HepG2 (cell line): ENCODE results near the gene MYOF. TPM values are rescaled to one million over a fixed set of nuclear protein-coding genes. Genes with fewer than 3 reads are reported as not detected.
A peak's percentile ranks its signal among the peaks of the same experiment; 100 is the strongest.

Source experiments
- CHD2 ChIP-seq: IDR thresholded peaks from 2 replicates; pipeline ENCODE4 v1.6.1; 2011; ENCODE audit warnings: low read depth, low read length, improper control_type of control experiment
- KLF13 ChIP-seq: sonication (generic); formaldehyde crosslinking; IDR thresholded peaks from 2 replicates; pipeline ENCODE4 v1.4.0; 2020; ENCODE audit warnings: mild to moderate bottlenecking, missing genetic modification reagents
- MIXL1 ChIP-seq: IDR thresholded peaks from 2 replicates; pipeline ENCODE4 v1.6.1; 2016
- PTBP1 ChIP-seq: fragments of 200-400 bp; formaldehyde crosslinking; IDR thresholded peaks from 2 replicates; pipeline ENCODE4 v1.6.1; 2018; ENCODE audit warnings: low read length, low read depth; ENCODE audit not compliant: poor library complexity, severe bottlenecking
- SOX5 ChIP-seq: IDR thresholded peaks from 2 replicates; pipeline ENCODE4 v1.6.1; 2016; ENCODE audit warnings: borderline replicate concordance
- ZFP82 ChIP-seq: sonication (generic); formaldehyde crosslinking; IDR thresholded peaks from 2 replicates; pipeline ENCODE4 v1.5.1; 2020; ENCODE audit warnings: mild to moderate bottlenecking, missing genetic modification reagents, borderline replicate concordance
- ZMYM3 ChIP-seq: sonication (generic); formaldehyde crosslinking; IDR thresholded peaks from 2 replicates; pipeline ENCODE4 v1.5.1; 2020; ENCODE audit warnings: mild to moderate bottlenecking, missing genetic modification reagents
- ZNF629 ChIP-seq: sonication (generic); formaldehyde crosslinking; conservative IDR thresholded peaks from 2 replicates; pipeline ENCODE4 v1.5.0; 2020; ENCODE audit warnings: missing genetic modification reagents
- polyA plus RNA-seq, 8 experiments: library from polyadenylated mRNA; depleted of rRNA in 3 of 8; stranded (reverse) in 7 of 8; unstranded in 1 of 8; fragments of >200 nt; fragmentation: Illumina TruSeq in 4 of 8; extraction: Trizol in 4 of 8; gene quantifications; 2 replicates each; pipeline versions ENCODE4 v1.2.1 to v1.2.3, GENCODE V29; 2011 to 2016; ENCODE audit warnings: low read depth in 4 of 8, missing spikeins in 1 of 8, mixed read lengths in 1 of 8; ENCODE audit not compliant: insufficient read depth in 1 of 8
- total RNA-seq, 5 experiments: library from RNA; depleted of rRNA; stranded (reverse); fragments of >200 nt; fragmentation: Illumina TruSeq; extraction: Trizol; gene quantifications; 2 replicates each; pipeline ENCODE4 v1.2.3, GENCODE V29; 2016; ENCODE audit warnings: low read depth in 1 of 5
- TF ChIP-seq, protein P1 (sequence below): sonication (generic); formaldehyde crosslinking; IDR thresholded peaks from 2 replicates; pipeline ENCODE4 v1.4.0; 2020; ENCODE audit warnings: missing genetic modification reagents, mild to moderate bottlenecking, borderline replicate concordance
- TF ChIP-seq, protein P2 (sequence below): sonication (generic); formaldehyde crosslinking; IDR thresholded peaks from 2 replicates; pipeline ENCODE4 v1.5.0; 2020; ENCODE audit warnings: missing genetic modification reagents
- TF ChIP-seq, protein P3 (sequence below): sonication (generic); formaldehyde crosslinking; IDR thresholded peaks from 2 replicates; pipeline ENCODE4 v1.4.0; 2020; ENCODE audit warnings: mild to moderate bottlenecking, missing genetic modification reagents
- TF ChIP-seq, protein P4 (sequence below): sonication (generic); formaldehyde crosslinking; IDR thresholded peaks from 2 replicates; pipeline ENCODE4 v1.8.1; 2023; ENCODE audit warnings: mild to moderate bottlenecking, moderate library complexity, missing genetic modification reagents

MYOF gene
- total and polyA plus RNA-seq, 2 of the 13 experiments (the other 11 are each of a cell fraction or from before 2014, with no cell fraction given), result 0.18 to 0.42 TPM

DNA sequence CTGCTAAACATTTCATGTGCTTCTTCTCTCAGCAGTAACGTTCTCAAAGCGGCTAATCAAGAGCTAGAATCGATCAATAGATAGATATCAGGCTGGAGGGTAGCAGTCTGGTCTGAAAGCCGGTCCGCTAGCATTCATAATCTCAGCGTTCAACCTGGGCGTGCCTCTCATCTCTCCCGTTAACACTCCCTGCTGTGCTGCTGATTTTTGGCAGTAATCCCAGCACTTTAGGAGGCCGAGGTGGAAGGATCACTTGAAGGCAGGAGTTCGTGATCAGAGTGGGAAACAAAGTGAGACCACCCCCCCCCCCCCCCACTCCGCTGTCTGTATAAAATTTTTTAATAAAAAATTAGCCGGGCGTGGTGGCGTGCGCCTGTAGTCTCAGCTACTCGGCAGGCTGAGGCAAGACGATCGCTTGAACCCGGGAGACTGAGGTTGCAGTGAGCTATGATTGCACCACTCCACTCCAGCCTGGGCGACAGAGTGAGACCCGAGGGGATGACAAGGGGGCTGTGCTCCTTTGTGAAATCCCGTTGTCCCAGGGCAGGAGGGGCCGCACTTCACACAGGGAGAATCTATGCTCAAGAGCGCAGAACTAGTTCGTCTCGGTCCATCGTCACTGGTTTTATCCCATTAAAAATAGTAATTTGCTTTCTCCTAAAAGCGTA lies 13.7 kb upstream of the MYOF start (continued):
- TF ChIP-seq ZMYM3, result 0 out of 2 replicates have a peak, but pooled peaks have one; percentile 20
- TF ChIP-seq KLF13, result no peak
- TF ChIP-seq CHD2, result no peak
- TF ChIP-seq, protein P1, sequence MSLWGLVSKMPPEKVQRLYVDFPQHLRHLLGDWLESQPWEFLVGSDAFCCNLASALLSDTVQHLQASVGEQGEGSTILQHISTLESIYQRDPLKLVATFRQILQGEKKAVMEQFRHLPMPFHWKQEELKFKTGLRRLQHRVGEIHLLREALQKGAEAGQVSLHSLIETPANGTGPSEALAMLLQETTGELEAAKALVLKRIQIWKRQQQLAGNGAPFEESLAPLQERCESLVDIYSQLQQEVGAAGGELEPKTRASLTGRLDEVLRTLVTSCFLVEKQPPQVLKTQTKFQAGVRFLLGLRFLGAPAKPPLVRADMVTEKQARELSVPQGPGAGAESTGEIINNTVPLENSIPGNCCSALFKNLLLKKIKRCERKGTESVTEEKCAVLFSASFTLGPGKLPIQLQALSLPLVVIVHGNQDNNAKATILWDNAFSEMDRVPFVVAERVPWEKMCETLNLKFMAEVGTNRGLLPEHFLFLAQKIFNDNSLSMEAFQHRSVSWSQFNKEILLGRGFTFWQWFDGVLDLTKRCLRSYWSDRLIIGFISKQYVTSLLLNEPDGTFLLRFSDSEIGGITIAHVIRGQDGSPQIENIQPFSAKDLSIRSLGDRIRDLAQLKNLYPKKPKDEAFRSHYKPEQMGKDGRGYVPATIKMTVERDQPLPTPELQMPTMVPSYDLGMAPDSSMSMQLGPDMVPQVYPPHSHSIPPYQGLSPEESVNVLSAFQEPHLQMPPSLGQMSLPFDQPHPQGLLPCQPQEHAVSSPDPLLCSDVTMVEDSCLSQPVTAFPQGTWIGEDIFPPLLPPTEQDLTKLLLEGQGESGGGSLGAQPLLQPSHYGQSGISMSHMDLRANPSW, result 0 out of 2 replicates have a peak, but pooled peaks have one; percentile 4
- no peak for TF ChIP-seq PTBP1
- TF ChIP-seq, protein P2, sequence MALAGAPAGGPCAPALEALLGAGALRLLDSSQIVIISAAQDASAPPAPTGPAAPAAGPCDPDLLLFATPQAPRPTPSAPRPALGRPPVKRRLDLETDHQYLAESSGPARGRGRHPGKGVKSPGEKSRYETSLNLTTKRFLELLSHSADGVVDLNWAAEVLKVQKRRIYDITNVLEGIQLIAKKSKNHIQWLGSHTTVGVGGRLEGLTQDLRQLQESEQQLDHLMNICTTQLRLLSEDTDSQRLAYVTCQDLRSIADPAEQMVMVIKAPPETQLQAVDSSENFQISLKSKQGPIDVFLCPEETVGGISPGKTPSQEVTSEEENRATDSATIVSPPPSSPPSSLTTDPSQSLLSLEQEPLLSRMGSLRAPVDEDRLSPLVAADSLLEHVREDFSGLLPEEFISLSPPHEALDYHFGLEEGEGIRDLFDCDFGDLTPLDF (CRISPR knock-in tag), result no peak
- no peak for TF ChIP-seq MIXL1 (CRISPR knock-in tag)
- no peak for TF ChIP-seq SOX5 (CRISPR knock-in tag)
- TF ChIP-seq, protein P3, sequence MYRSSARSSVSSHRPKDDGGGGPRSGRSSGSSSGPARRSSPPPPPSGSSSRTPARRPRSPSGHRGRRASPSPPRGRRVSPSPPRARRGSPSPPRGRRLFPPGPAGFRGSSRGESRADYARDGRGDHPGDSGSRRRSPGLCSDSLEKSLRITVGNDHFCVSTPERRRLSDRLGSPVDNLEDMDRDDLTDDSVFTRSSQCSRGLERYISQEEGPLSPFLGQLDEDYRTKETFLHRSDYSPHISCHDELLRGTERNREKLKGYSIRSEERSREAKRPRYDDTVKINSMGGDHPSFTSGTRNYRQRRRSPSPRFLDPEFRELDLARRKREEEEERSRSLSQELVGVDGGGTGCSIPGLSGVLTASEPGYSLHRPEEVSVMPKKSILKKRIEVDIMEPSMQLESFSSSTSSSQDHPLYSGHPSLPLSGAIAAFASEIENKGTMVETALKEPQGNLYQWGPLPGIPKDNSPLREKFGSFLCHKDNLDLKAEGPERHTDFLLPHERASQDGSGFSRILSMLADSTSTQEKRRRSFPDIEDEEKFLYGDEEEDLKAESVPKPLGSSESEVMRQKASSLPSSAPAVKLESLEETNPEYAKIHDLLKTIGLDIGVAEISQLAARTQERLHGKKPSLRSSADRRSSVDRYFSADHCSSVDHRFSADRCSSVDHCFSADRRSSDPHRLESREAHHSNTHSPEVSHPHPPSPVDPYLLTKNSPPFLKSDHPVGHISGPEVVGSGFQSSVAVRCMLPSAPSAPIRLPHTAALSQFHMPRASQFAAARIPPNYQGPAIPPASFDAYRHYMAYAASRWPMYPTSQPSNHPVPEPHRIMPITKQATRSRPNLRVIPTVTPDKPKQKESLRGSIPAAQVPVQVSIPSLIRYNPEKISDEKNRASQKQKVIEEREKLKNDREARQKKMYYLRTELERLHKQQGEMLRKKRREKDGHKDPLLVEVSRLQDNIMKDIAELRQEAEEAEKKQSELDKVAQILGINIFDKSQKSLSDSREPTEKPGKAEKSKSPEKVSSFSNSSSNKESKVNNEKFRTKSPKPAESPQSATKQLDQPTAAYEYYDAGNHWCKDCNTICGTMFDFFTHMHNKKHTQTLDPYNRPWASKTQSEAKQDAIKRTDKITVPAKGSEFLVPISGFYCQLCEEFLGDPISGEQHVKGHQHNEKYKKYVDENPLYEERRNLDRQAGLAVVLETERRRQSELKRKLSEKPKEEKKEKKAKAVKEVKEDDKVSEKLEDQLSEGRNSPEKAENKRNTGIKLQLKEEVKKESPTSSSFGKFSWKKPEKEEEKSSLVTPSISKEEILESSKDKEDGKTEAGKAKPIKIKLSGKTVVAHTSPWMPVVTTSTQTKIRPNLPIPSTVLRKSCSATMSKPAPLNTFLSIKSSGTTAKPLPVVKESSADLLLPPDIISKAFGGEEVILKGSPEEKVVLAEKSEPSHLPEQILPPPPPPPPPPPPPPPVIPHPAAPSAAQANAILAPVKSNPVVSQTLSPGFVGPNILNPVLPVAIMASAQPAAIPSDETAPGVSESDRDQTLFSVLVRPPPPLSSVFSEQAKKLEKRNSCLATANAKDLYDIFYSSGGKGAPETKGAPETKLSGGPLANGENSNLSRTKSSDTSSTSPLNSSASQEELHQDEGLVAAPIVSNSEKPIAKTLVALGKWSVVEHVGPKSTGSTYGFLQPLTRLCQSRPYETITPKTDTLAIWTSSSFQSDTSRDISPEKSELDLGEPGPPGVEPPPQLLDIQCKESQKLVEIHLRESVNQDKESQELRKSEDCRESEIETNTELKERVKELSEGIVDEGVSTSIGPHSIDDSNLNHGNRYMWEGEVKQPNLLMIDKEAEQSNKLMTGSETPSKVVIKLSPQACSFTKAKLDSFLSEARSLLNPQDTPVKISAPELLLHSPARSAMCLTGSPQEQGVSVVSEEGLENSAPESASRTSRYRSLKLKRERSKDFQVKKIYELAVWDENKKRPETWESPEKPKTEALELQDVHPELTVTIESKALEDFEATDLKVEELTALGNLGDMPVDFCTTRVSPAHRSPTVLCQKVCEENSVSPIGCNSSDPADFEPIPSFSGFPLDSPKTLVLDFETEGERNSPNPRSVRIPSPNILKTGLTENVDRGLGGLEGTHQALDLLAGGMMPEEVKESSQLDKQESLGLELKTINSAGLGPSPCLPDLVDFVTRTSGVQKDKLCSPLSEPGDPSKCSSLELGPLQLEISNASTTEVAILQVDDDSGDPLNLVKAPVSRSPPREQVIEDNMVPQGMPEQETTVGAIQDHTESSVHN (CRISPR knock-in tag), result no peak
- no peak for TF ChIP-seq ZNF629 (CRISPR knock-in tag)
- TF ChIP-seq, protein P4, sequence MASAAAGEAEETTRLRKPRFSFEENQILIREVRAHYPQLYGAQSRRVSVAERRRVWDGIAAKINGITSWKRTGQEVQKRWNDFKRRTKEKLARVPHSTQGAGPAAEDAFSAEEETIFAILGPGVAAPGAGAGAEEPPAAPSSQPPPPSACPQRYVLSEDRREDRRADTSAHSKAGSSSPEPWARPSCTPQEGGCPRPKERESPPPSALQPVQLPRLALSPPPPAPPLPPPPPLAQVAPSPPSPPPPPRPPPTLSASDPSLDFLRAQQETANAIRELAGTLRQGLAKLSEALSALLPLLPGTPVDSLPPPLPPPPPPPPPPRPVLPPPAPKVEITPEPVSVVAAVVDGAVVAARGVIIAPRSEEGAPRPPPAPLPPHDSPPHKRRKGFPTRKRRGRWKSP (CRISPR knock-in tag), result no peak
- TF ChIP-seq ZFP82, result 0 out of 2 replicates have a peak, but pooled peaks have one; percentile 59
